GM04504 (cell line): ENCODE data around the gene PMM1.
"Not testable (repeated sequence)": the region's sequence is repeated elsewhere in the genome, so short reads cannot be mapped to it uniquely, and the experiment has no call there.

Experiments used
- DNase-seq: peaks from one replicate; pipeline ENCODE4 v3.0.0-alpha.2; 2012; ENCODE audit warnings: low read depth

Gene PMM1

GRCh38 chr22:41596776-41597634 is 7.4 kb upstream of the PMM1 start:
- no peak for DNase-seq

- DNase-seq, result no peak
Observed at GRCh38 chr22:41595703-41596102, 6.1 kb upstream of the PMM1 start.

GRCh38 chr22:41593336-41593960 is 3.8 kb upstream of the PMM1 start:
- not testable (repeated sequence) for DNase-seq

- DNase-seq, result no peak
Observed at GRCh38 chr22:41587347-41587723, 2.3 kb downstream of the PMM1 start.

GRCh38 chr22:41585898-41586297 is 3.7 kb downstream of the PMM1 start:
- no peak for DNase-seq

- DNase-seq, result no peak
Observed at GRCh38 chr22:41584881-41585280, 4.8 kb downstream of the PMM1 start.

- no peak for DNase-seq
Observed at GRCh38 chr22:41582694-41583093, 6.9 kb downstream of the PMM1 start.

GRCh38 chr22:41579997-41580355 is 9.7 kb downstream of the PMM1 start:
- DNase-seq, result no peak

GRCh38 chr22:41579297-41579996 is 10.2 kb downstream of the PMM1 start:
- DNase-seq, result no peak

- no peak for DNase-seq
Observed at GRCh38 chr22:41578818-41579217, 10.8 kb downstream of the PMM1 start.

- no peak for DNase-seq
Observed at GRCh38 chr22:41578114-41578513, 11.5 kb downstream of the PMM1 start.

- DNase-seq, result no peak
Observed at GRCh38 chr22:41576877-41577276, 12.8 kb downstream of the PMM1 start.

GRCh38 chr22:41575533-41575932 is 14.1 kb downstream of the PMM1 start:
- DNase-seq, result no peak

- no peak for DNase-seq
Observed at GRCh38 chr22:41574847-41575381, 14.7 kb downstream of the PMM1 start.

- no peak for DNase-seq
Observed at GRCh38 chr22:41573677-41574076, 16.0 kb downstream of the PMM1 start.

- DNase-seq, result not testable (repeated sequence)
Observed at GRCh38 chr22:41572305-41572704, 17.3 kb downstream of the PMM1 start.

- no peak for DNase-seq
Observed at GRCh38 chr22:41571786-41572185, 17.9 kb downstream of the PMM1 start.

- DNase-seq, result no peak
Observed at GRCh38 chr22:41570221-41570620, 19.4 kb downstream of the PMM1 start.

GRCh38 chr22:41568811-41569210 is 20.8 kb downstream of the PMM1 start:
- DNase-seq, result no peak

- DNase-seq, result no peak
Observed at GRCh38 chr22:41567512-41567768, 22.2 kb downstream of the PMM1 start.

- DNase-seq, result peak; percentile 63
Observed at GRCh38 chr22:41565403-41566054, 24.1 kb downstream of the PMM1 start.

- no peak for DNase-seq
Observed at GRCh38 chr22:41564563-41564962, 25.1 kb downstream of the PMM1 start.
